Spleen (tissue), 11 donors: ENCODE data around the gene KDM2A. TPM values are rescaled to one million over a fixed set of nuclear protein-coding genes. Genes with fewer than 3 reads are reported as not detected.

Experiments used
- DNase-seq: peaks from one replicate; pipeline ENCODE4 v3.0.0-alpha.2; 2020
- H3K27ac ChIP-seq, 8 donors: fragments of 200-600 bp; sonication (generic) in 7 of 8; 1 replicate in 4 of 8; 2 replicates in 4 of 8; pipeline versions ENCODE4 v1.5.0 to v1.8.0; 2016 to 2021; ENCODE audit warnings: inconsistent platforms in 4 of 8, mild to moderate bottlenecking in 4 of 8, moderate library complexity in 1 of 8
- H3K27me3 ChIP-seq, 7 donors: fragments of 200-600 bp; sonication (generic) in 6 of 7; replicated peaks in 1 of 7; 1 replicate in 4 of 7; 2 replicates in 3 of 7; pipeline versions ENCODE4 v1.5.0 to v1.8.0; 2016 to 2021; ENCODE audit warnings: inconsistent platforms in 3 of 7, mild to moderate bottlenecking in 1 of 7
- H3K36me3 ChIP-seq, 6 donors: fragments of 200-600 bp; sonication (generic) in 5 of 6; 1 replicate in 4 of 6; 2 replicates in 2 of 6; pipeline versions ENCODE4 v1.5.0 to v1.8.0; 2016 to 2021; ENCODE audit warnings: inconsistent platforms in 2 of 6
- H3K4me1 ChIP-seq, 6 donors: fragments of 200-600 bp; sonication (generic) in 5 of 6; 1 replicate in 3 of 6; 2 replicates in 3 of 6; pipeline versions ENCODE4 v1.5.0 to v1.8.0; 2016 to 2021; ENCODE audit warnings: inconsistent platforms in 3 of 6
- H3K4me3 ChIP-seq, 8 donors: fragments of 200-600 bp; sonication (generic) in 7 of 8; 1 replicate in 4 of 8; 2 replicates in 4 of 8; pipeline versions ENCODE4 v1.5.0 to v1.8.0; 2016 to 2021; ENCODE audit warnings: inconsistent platforms in 4 of 8, mild to moderate bottlenecking in 4 of 8, moderate library complexity in 2 of 8
- H3K9me3 ChIP-seq, 8 donors: fragments of 200-600 bp; sonication (generic) in 7 of 8; 1 replicate in 4 of 8; 2 replicates in 4 of 8; pipeline versions ENCODE4 v1.5.0 to v1.8.0; 2016 to 2021; ENCODE audit warnings: inconsistent platforms in 4 of 8
- CTCF ChIP-seq, 11 experiments: fragments of 200-600 bp in 7 of 11; fragments of 450-650 bp in 4 of 11; sonication (generic) in 4 of 11; IDR thresholded peaks in 8 of 11; conservative IDR thresholded peaks in 3 of 11; 1 replicate in 7 of 11; 2 replicates in 4 of 11; pipeline versions ENCODE4 v1.4.0 to v1.8.0; 2016 to 2021; ENCODE audit warnings: antibody characterized with exemption in 11 of 11, inconsistent platforms in 4 of 11, mild to moderate bottlenecking in 1 of 11
- POLR2A ChIP-seq, 3 donors: fragments of 450-650 bp; IDR thresholded peaks; one replicate each; pipeline ENCODE4 v1.5.1; 2017; ENCODE audit warnings: antibody characterized with exemption in 3 of 3, mild to moderate bottlenecking in 1 of 3
- POLR2AphosphoS5 ChIP-seq, 3 donors: sonication (generic); formaldehyde crosslinking; IDR thresholded peaks; one replicate each; pipeline ENCODE4 v1.5.1; 2017; ENCODE audit warnings: antibody characterized with exemption in 3 of 3
- WGBS, 5 donors: extraction: QIAGEN DNeasy Blood & Tissue Kit in 3 of 5; methylation state at CpG; one replicate each; pipeline versions ENCODE4 v1.1.5 to v1.1.7; 2013 to 2018; 5-methylcytosine and 5-hydroxymethylcytosine counted together
- intact Hi-C: fragments of 100-400 bp; cut with DNase I; formaldehyde crosslinking; loops from one replicate; pipeline ENCODE4 v1.15.0; 2023; ENCODE audit warnings: low total_unique reads
- polyA plus RNA-seq, 3 donors: library from polyadenylated mRNA; stranded (reverse); fragments of 200-250 nt; gene quantifications; one replicate each; pipeline ENCODE4 v1.2.1, GENCODE V29; 2013
- total RNA-seq, 7 donors: library from RNA; depleted of rRNA in 3 of 7; stranded (reverse); fragments of >200 nt in 3 of 7; fragmentation: NEBNext Ultra II Directional in 4 of 7; extraction: Animal tissue kit (Norgen Biotek cat#: 25700) in 4 of 7; gene quantifications; one replicate each; pipeline versions ENCODE4 v1.1.0 to v1.2.1, GENCODE V29; 2016 to 2021
- donor health status: healthy with polysubstance abuse.
- donor health status: DM: no; HTN: no; CAD: no; lungs with moderate emphysema.
- donor health status: DM: no; HTN: no; CAD: no.
- donor health status: Bipolar disorder and iron deficiency.
- donor health status: healthy.
- donor health status: DM: no; HTN: no; CAD: no.
- donor health status: DM: yes; HTN: yes; CAD: no.

KDM2A gene
- total and polyA plus RNA-seq, 10 donors, result 18.5 to 149 (median 125) TPM

GRCh38 chr11:67303835-67304411 lies 184.9 kb downstream of the KDM2A start:
- Histone ChIP-seq H3K27me3 (no peaks in the 10 kb centered on the region), H3K27ac (peak overlapping the region; percentile 55 to 96 (median 88)), H3K9me3 (no peaks in the 10 kb centered on the region), H3K4me1 (peaks cover 12 to 56% (median 33%) of the 10 kb centered on the region in 6 donors), H3K36me3 (peaks cover 0 to 60% (median 44%) of the 10 kb centered on the region in 6 donors), H3K4me3 (peak overlapping the region; percentile 60 to 91 (median 78))
- 11 to 43% (median 18%) methylated on average over 1 to 43 of the region's 43 CpGs; no CpG with 5 or more reads in 1 of the 5 donors for WGBS, 5 donors
- peak; percentile 89 for DNase-seq
- TF ChIP-seq CTCF (IDR thresholded peaks at IDR 0.05 in 8 of 11, conservative IDR thresholded peaks at IDR 0.05 in 3 of 11) (no peak), POLR2A (IDR thresholded peaks at IDR 0.05) (no peak), POLR2AphosphoS5 (IDR thresholded peaks at IDR 0.05) (peak in 1 of 3 donors; percentile 0)
- intact Hi-C loops, result no loop called here

GRCh38 chr11:67304511-67305113 lies 185.5 kb downstream of the KDM2A start:
- Histone ChIP-seq H3K4me3 (peak overlapping the region in 7 of 8 donors; percentile 70 to 91 (median 78)), H3K9me3 (no peaks in the 10 kb centered on the region), H3K27ac (peak overlapping the region in 4 of 8 donors; percentile 88 to 96 (median 90)), H3K27me3 (no peaks in the 10 kb centered on the region), H3K4me1 (peaks cover 12 to 55% (median 33%) of the 10 kb centered on the region in 6 donors), H3K36me3 (peaks cover 0 to 60% (median 42%) of the 10 kb centered on the region in 6 donors)
- 86 to 94% (median 90%) methylated on average over 14 of the region's 14 CpGs for WGBS, 5 donors
- TF ChIP-seq POLR2A (IDR thresholded peaks at IDR 0.05) (no peak), CTCF (IDR thresholded peaks at IDR 0.05 in 8 of 11, conservative IDR thresholded peaks at IDR 0.05 in 3 of 11) (no peak), POLR2AphosphoS5 (IDR thresholded peaks at IDR 0.05) (no peak)
- intact Hi-C loops, result no loop called here
- peak; percentile 69 for DNase-seq

GRCh38 chr11:67306769-67307544 lies 187.9 kb downstream of the KDM2A start:
- DNase-seq, result peak; percentile 63
- intact Hi-C loops, result no loop called here
- Histone ChIP-seq H3K36me3 (peaks cover 0 to 60% (median 24%) of the 10 kb centered on the region in 6 donors), H3K4me3 (no peak overlapping the region), H3K27ac (no peak overlapping the region), H3K27me3 (no peaks in the 10 kb centered on the region), H3K9me3 (no peaks in the 10 kb centered on the region), H3K4me1 (peaks cover 12 to 55% (median 28%) of the 10 kb centered on the region in 6 donors)
- WGBS, 5 donors, result 86 to 94% (median 92%) methylated on average over 19 of the region's 19 CpGs
- TF ChIP-seq POLR2AphosphoS5 (IDR thresholded peaks at IDR 0.05) (no peak), POLR2A (IDR thresholded peaks at IDR 0.05) (no peak), CTCF (IDR thresholded peaks at IDR 0.05 in 8 of 11, conservative IDR thresholded peaks at IDR 0.05 in 3 of 11) (no peak)
